ENCODE data around the gene CCDC12. TPM values are rescaled to one million over a fixed set of nuclear protein-coding genes. Genes with fewer than 3 reads are reported as not detected.
A peak's percentile ranks its signal among the peaks of the same experiment; 100 is the strongest.

Gene CCDC12
- total RNA-seq, 1 experiment from 2014 or later, result 47.3 TPM

DNA sequence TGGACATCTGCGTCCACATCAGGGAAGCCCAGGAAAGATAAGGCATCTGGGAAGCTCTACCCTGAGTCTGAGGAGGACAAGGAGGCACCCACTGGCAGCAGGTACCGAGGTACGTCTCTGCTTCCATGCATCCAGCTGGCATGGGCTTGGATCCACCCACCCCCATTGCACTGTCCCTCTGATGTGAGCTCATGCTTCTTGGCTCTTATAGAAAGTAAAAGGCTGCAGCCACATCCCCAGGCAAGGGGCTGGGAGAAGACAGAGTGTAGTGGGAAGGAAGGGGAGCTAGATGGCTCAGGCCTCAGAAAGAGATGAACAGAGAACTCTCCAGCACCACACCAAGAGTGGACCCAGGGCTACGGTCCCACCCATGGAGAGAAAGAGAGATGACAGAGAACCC lies 80.8 kb downstream of the CCDC12 start:
- no TSS peak for BruUV-seq (replicated peaks)
- intact Hi-C loops (cut with micrococcal nuclease; ENCODE audit: unreplicated experiment), result loop anchor here (1.0 to 5.0 kb wide), 2 partner anchors 33 to 190 kb away; partner anchors contain the start of gene MYL3
- Mint-ChIP-seq H3K9me3 (ENCODE audit: low read depth, unreplicated experiment) (no peaks in the 10 kb centered on the region), H3K4me1 (ENCODE audit: low read depth, unreplicated experiment) (peaks cover 26% of the 10 kb centered on the region), H3K36me3 (ENCODE audit: insufficient read depth, unreplicated experiment) (peaks cover 9% of the 10 kb centered on the region), H3K27ac (ENCODE audit: unreplicated experiment) (no peak overlapping the region), H3K27me3 (ENCODE audit: unreplicated experiment) (peaks cover 34% of the 10 kb centered on the region), H3K4me3 (ENCODE audit: low read depth, unreplicated experiment) (no peak overlapping the region)
- CTCF ChIA-PET, result interaction anchor here (1.1 to 2.2 kb wide), 3 partner anchors 14 to 232 kb away, joined by 3 to 16 read pairs (median 6); no protein-coding TSS in a partner anchor
- no peak for DNase-seq
- TF ChIP-seq, protein P1, sequence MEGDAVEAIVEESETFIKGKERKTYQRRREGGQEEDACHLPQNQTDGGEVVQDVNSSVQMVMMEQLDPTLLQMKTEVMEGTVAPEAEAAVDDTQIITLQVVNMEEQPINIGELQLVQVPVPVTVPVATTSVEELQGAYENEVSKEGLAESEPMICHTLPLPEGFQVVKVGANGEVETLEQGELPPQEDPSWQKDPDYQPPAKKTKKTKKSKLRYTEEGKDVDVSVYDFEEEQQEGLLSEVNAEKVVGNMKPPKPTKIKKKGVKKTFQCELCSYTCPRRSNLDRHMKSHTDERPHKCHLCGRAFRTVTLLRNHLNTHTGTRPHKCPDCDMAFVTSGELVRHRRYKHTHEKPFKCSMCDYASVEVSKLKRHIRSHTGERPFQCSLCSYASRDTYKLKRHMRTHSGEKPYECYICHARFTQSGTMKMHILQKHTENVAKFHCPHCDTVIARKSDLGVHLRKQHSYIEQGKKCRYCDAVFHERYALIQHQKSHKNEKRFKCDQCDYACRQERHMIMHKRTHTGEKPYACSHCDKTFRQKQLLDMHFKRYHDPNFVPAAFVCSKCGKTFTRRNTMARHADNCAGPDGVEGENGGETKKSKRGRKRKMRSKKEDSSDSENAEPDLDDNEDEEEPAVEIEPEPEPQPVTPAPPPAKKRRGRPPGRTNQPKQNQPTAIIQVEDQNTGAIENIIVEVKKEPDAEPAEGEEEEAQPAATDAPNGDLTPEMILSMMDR (IDR thresholded peaks at IDR 0.05; ENCODE audit: unreplicated experiment), result no peak

DNA sequence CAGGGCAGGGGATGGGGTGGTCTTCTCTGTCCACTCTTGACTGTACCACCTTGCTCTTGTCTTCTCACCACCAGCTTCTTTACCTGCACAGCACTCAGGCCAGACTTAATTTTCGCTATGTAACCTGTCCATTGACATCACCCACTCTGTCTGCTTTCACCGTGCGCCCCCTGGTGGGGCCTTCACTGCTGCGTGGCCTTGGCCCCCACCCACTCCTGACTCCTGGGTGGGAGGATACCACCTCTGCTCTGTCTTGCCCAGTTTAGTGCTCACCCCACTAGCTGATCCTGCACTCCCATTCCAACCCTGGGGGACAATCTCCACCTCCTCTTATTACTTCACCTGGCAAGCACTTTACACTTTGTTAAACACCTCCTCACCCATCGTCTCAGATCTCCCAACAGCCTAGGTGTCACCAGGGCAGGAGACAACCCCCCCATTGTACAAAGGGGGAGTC lies 81.3 kb downstream of the CCDC12 start:
- Mint-ChIP-seq H3K27ac (ENCODE audit: unreplicated experiment) (no peak overlapping the region), H3K4me3 (ENCODE audit: low read depth, unreplicated experiment) (no peak overlapping the region), H3K27me3 (ENCODE audit: unreplicated experiment) (peaks cover 37% of the 10 kb centered on the region), H3K9me3 (ENCODE audit: low read depth, unreplicated experiment) (no peaks in the 10 kb centered on the region), H3K4me1 (ENCODE audit: low read depth, unreplicated experiment) (peaks cover 26% of the 10 kb centered on the region), H3K36me3 (ENCODE audit: insufficient read depth, unreplicated experiment) (peaks cover 9% of the 10 kb centered on the region)
- intact Hi-C loops (cut with micrococcal nuclease; ENCODE audit: unreplicated experiment), result loop anchor here (1.0 to 5.0 kb wide), 2 partner anchors 33 to 190 kb away; partner anchors contain the start of gene MYL3
- peak; percentile 81 for DNase-seq
- no TSS peak for BruUV-seq (replicated peaks)
- CTCF ChIA-PET, result interaction anchor here (0.6 to 2.2 kb wide), 8 partner anchors 9 to 354 kb away, joined by 3 to 16 read pairs (median 3); partner anchors contain the start of gene PTH1R
- TF ChIP-seq, protein P1 (IDR thresholded peaks at IDR 0.05; ENCODE audit: unreplicated experiment), result peak; percentile 89

DNA sequence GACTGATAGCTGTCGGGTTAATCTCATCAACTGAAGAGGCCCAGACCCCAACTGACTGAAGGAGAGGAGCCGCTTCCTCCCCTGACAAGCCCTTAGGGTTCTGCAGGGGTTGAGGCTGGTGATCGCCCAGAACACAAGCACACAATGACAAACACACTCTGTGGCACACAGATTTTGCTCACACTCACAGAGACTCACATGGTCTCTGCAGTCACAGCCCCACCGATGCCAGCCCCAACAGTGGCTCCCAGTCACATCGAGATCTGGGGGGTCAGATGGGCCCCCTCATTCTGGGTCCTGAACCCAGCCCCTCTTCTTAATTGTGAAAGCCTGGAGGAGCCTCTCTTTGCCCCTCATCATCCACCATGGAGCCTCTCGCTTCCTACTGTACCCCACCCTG lies 82.3 kb downstream of the CCDC12 start:
- peaks cover 35% of the 10 kb centered on the region for H3K27me3 Mint-ChIP-seq (ENCODE audit: unreplicated experiment)
- TF ChIP-seq, protein P1 (IDR thresholded peaks at IDR 0.05; ENCODE audit: unreplicated experiment), result no peak

DNA sequence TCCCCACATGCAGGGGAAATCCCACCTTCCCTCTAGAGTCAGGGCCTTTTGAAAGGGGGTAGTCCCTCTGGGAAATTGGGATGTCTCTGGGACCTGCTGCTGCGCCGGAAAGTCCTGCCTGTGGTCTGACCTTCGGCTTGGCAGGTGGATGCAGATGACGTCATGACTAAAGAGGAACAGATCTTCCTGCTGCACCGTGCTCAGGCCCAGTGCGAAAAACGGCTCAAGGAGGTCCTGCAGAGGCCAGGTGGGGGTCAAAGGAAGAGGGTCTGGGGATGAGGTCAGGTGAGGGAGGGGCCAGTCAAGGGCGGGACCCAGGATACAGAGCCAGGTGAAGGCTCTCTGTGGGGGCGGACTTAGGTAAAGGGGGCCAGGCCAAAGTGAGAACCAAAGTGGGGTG lies 82.8 kb downstream of the CCDC12 start:
- Mint-ChIP-seq H3K9me3 (ENCODE audit: low read depth, unreplicated experiment) (no peaks in the 10 kb centered on the region), H3K36me3 (ENCODE audit: insufficient read depth, unreplicated experiment) (peaks cover 9% of the 10 kb centered on the region), H3K27ac (ENCODE audit: unreplicated experiment) (no peak overlapping the region), H3K27me3 (ENCODE audit: unreplicated experiment) (peaks cover 30% of the 10 kb centered on the region), H3K4me1 (ENCODE audit: low read depth, unreplicated experiment) (peaks cover 21% of the 10 kb centered on the region), H3K4me3 (ENCODE audit: low read depth, unreplicated experiment) (no peak overlapping the region)
- DNase-seq, result no peak
- TF ChIP-seq, protein P1 (IDR thresholded peaks at IDR 0.05; ENCODE audit: unreplicated experiment), result no peak
- CTCF ChIA-PET, result no interaction called here
- BruUV-seq (replicated peaks), result no TSS peak
- intact Hi-C loops (cut with micrococcal nuclease; ENCODE audit: unreplicated experiment), result no loop called here

More for the DNA sequence above, 82.3 kb downstream of the CCDC12 start:
- Mint-ChIP-seq H3K36me3 (ENCODE audit: insufficient read depth, unreplicated experiment) (peaks cover 9% of the 10 kb centered on the region), H3K4me1 (ENCODE audit: low read depth, unreplicated experiment) (peaks cover 26% of the 10 kb centered on the region), H3K27ac (ENCODE audit: unreplicated experiment) (no peak overlapping the region), H3K9me3 (ENCODE audit: low read depth, unreplicated experiment) (no peaks in the 10 kb centered on the region), H3K4me3 (ENCODE audit: low read depth, unreplicated experiment) (no peak overlapping the region)
- intact Hi-C loops (cut with micrococcal nuclease; ENCODE audit: unreplicated experiment), result no loop called here
- CTCF ChIA-PET, result interaction anchor here (0.7 to 2.2 kb wide), 3 partner anchors 10 to 189 kb away, joined by 3 to 16 read pairs (median 4); no protein-coding TSS in a partner anchor
- BruUV-seq (replicated peaks), result no TSS peak
- DNase-seq, result no peak

All from Calu3 (cell line).